ENCODE data around the gene CPE. TPM values are rescaled to one million over a fixed set of nuclear protein-coding genes. Genes with fewer than 3 reads are reported as not detected.
A peak's percentile ranks its signal among the peaks of the same experiment; 100 is the strongest.

Gene CPE
- total RNA-seq, 6 donors from 2014 or later, result 4.2 to 53.7 (median 23.3) TPM

DNA sequence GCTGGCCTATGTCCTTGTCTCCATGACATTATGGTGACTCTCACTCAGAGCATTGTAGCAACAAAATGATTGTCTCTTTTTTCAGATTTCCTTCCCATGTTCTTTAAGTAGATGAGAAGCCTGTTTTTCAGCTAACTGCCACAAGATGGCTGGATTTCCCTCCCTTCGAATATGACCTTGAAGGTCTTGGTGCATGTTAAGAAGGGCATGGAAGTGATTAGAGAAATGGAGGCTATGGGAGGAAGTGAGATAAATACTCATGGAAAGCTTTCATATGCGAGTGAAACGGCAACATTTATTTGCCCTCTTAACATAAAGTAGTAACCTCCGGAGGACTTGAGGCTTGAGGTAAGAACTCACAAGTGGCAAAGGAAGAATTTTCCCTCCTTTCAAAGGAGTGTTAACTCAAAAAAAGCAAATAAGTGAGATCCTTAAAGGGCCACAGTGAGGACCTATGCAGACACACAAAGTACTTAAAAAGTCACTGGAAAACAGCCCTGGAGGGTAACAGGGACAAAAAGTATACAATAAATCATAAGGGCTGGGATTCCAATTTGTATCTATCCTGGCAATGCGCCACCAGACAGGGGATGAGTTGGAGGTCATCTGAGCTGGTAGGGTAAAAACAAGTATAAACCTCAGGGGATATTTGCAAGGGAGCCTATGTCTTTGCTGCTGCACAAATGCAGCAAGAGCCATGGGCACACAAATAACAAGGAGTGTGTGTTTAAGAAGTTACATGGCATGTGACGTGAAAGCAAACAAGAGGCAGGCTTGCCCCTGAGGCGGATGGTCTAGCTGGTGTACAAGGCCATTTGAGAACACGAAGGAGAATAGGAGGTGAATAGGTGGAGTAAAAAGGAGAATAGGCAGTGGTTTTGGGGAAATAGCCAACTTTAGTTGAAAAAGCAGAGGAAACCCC lies 96.2 kb downstream of the CPE start:
- Histone ChIP-seq H3K4me3 (no peak overlapping the region), H3K27me3 (no peaks in the 10 kb centered on the region), H3K9me3 (peaks cover 5 to 20% (median 17%) of the 10 kb centered on the region in 4 donors), H3K36me3 (no peaks in the 10 kb centered on the region), H3K27ac (no peak overlapping the region), H3K4me1 (peaks cover 0 to 7% (median 0%) of the 10 kb centered on the region in 4 donors)
- WGBS, 2 donors, result 68 to 70% methylated on average over 8 of the region's 8 CpGs
- TF ChIP-seq POLR2AphosphoS5 (IDR thresholded peaks at IDR 0.05), result no peak
- TF ChIP-seq, protein P1, sequence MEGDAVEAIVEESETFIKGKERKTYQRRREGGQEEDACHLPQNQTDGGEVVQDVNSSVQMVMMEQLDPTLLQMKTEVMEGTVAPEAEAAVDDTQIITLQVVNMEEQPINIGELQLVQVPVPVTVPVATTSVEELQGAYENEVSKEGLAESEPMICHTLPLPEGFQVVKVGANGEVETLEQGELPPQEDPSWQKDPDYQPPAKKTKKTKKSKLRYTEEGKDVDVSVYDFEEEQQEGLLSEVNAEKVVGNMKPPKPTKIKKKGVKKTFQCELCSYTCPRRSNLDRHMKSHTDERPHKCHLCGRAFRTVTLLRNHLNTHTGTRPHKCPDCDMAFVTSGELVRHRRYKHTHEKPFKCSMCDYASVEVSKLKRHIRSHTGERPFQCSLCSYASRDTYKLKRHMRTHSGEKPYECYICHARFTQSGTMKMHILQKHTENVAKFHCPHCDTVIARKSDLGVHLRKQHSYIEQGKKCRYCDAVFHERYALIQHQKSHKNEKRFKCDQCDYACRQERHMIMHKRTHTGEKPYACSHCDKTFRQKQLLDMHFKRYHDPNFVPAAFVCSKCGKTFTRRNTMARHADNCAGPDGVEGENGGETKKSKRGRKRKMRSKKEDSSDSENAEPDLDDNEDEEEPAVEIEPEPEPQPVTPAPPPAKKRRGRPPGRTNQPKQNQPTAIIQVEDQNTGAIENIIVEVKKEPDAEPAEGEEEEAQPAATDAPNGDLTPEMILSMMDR (IDR thresholded peaks at IDR 0.05), result no peak
- no peak for TF ChIP-seq POLR2A (IDR thresholded peaks at IDR 0.05)
- ATAC-seq (ENCODE audit: low FRiP score in 2 of 2), result peak in 1 of 2 donors; percentile 70
- DNase-seq, result no peak

DNA sequence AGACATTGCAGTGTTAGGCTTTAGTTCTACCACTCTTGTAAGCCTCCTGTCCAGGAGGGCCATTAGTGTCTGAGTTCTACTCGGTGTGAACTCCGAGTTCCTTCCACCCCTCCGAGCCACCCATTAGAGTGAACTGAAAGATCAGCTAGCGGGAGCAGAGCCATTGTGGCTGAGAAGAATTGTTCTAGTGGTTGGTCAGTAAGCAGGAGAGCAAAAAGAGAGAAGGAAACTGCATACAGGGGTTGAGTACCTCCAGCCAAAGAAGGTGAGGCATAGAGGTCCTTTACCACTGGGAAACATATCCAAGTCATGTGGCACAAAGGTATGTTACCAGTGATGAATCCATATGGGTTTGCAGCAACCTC lies 96.9 kb downstream of the CPE start:
- no peaks in the 10 kb centered on the region for H3K27me3 ChIP-seq
- no peak for TF ChIP-seq POLR2AphosphoS5 (IDR thresholded peaks at IDR 0.05)
- TF ChIP-seq, protein P1 (IDR thresholded peaks at IDR 0.05), result no peak
- TF ChIP-seq EP300 (IDR thresholded peaks at IDR 0.05), result no peak
- no peak for TF ChIP-seq POLR2A (IDR thresholded peaks at IDR 0.05)
- WGBS, 2 donors, result 93 to 96% methylated on average over 4 of the region's 4 CpGs
- no peak overlapping the region for H3K27ac ChIP-seq
- no peaks in the 10 kb centered on the region for H3K36me3 ChIP-seq
- DNase-seq, result no peak
- peaks cover 5 to 20% (median 17%) of the 10 kb centered on the region in 4 donors for H3K9me3 ChIP-seq
- H3K4me1 ChIP-seq, result peaks cover 0 to 7% (median 0%) of the 10 kb centered on the region in 4 donors
- no peak overlapping the region for H3K4me3 ChIP-seq
- ATAC-seq (ENCODE audit: low FRiP score in 2 of 2), result peak in 1 of 2 donors; percentile 40

DNA sequence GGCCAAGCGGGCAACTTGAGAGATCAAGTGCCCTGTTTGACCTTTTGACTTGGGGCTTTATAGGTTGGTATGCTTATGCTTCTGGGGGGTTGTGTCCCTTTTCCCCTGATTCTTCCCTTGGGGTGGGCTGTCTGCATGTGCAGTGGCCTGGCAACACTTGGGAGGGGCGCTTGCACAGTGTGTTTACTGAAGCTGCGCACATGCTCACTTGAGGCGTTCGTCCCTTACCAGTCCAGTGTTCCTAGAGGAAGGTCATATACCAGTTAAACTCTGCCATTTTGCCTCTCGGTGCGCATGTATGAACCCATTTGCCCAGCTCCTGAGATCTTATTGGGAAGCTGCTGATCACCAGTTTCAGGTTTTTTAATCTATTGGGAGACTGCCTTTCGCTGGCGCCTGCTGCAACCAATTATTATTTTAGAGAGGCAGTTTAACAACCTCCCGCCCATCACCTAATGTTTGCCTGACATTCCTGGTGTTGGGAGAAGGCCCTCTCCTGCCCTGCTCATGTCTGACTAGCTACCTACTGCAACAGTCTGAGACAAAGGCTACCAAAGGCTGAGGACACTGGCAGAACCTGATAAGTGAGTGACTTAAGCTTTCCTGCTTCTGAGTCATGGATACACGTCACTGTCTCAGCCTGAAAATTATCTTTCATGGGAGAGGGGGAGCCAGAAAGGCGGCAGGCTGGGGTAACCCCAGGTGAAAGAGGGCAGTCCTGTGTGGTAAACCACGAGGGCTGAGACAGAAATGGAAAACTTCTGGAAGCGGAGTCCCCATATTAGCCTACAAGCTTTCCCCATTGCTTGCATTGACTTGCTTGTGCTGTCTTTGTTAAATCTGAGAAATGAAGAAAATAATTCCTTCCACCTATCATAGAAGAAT lies 97.6 kb downstream of the CPE start:
- Histone ChIP-seq H3K4me1 (peaks cover 0 to 7% (median 0%) of the 10 kb centered on the region in 4 donors), H3K9me3 (peaks cover 5 to 18% (median 16%) of the 10 kb centered on the region in 4 donors), H3K27me3 (no peaks in the 10 kb centered on the region), H3K4me3 (no peak overlapping the region), H3K27ac (no peak overlapping the region), H3K36me3 (no peaks in the 10 kb centered on the region)
- WGBS, 2 donors, result 86 to 87% methylated on average over 12 to 14 of the region's 14 CpGs
- ATAC-seq (ENCODE audit: low FRiP score in 2 of 2), result peak; percentile 28 to 51
- DNase-seq, result no peak
- TF ChIP-seq EP300 (IDR thresholded peaks at IDR 0.05), result no peak
- TF ChIP-seq, protein P1 (IDR thresholded peaks at IDR 0.05), result no peak
- TF ChIP-seq POLR2A (IDR thresholded peaks at IDR 0.05), result no peak
- TF ChIP-seq POLR2AphosphoS5 (IDR thresholded peaks at IDR 0.05), result no peak

DNA sequence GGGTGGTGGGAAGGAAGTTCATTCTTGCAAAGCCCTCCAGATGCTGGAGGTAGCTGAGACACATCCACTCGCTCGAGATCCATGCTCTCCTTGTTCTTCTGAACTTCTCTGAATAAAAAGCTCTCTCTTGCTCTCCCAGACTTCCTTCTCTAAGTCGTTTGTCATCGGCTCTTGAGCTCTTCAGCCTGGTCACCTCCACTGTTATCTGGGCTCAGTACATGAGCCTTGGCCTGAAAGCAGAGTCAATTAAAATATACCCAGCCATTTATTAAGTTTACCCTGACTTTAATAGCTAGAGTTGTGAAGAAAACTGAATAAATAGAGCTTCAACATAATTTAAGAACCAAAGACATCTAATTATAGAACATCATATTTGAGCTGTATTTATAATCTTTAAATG lies 99.0 kb downstream of the CPE start:
- no peak for DNase-seq
- H3K36me3 ChIP-seq, result no peaks in the 10 kb centered on the region
- peaks cover 3 to 7% (median 5%) of the 10 kb centered on the region in 4 donors for H3K9me3 ChIP-seq
- H3K4me1 ChIP-seq, result peaks cover 0 to 7% (median 0%) of the 10 kb centered on the region in 4 donors
- WGBS, 2 donors, result 81 to 86% methylated on average over 4 of the region's 4 CpGs
- no peak for ATAC-seq (ENCODE audit: low FRiP score in 2 of 2)
- H3K4me3 ChIP-seq, result no peak overlapping the region
- TF ChIP-seq POLR2A (IDR thresholded peaks at IDR 0.05) (no peak), EP300 (IDR thresholded peaks at IDR 0.05) (no peak), POLR2AphosphoS5 (IDR thresholded peaks at IDR 0.05) (no peak)
- TF ChIP-seq, protein P1 (IDR thresholded peaks at IDR 0.05), result no peak
- no peaks in the 10 kb centered on the region for H3K27me3 ChIP-seq
- H3K27ac ChIP-seq, result no peak overlapping the region
